H1 (cell line): ENCODE data around the gene NRBF2.

Source experiments
- CBX8 ChIP-seq: fragments of 300-800, 300-1000 bp; sonication (generic); IDR thresholded peaks from 2 replicates; pipeline ENCODE4 v1.7.1; 2016; ENCODE audit warnings: low read depth, low read length, borderline replicate concordance
- CHD2 ChIP-seq: IDR thresholded peaks from 2 replicates; pipeline ENCODE4 v1.6.1; 2012; ENCODE audit warnings: low read length, improper control_type of control experiment
- EGR1 ChIP-seq: IDR thresholded peaks from 2 replicates; pipeline ENCODE4 v1.6.1; 2011; ENCODE audit warnings: low read depth, low read length, borderline replicate concordance
- EP300 ChIP-seq, 2 experiments: IDR thresholded peaks; 1 replicate in 1 of 2; 2 replicates in 1 of 2; pipeline ENCODE4 v1.6.1; 2011 to 2012; ENCODE audit warnings: low read depth in 2 of 2, low read length in 2 of 2, mild to moderate bottlenecking in 2 of 2, borderline replicate concordance in 1 of 2, inconsistent platforms in 1 of 2, moderate library complexity in 1 of 2
- KDM1A ChIP-seq: fragments of 200-600, 300-600 bp; sonication (generic); IDR thresholded peaks from 2 replicates; pipeline ENCODE4 v1.7.1; 2016; ENCODE audit warnings: mild to moderate bottlenecking, low read length, borderline replicate concordance
- POLR2A ChIP-seq, 2 experiments: IDR thresholded peaks; 1 replicate in 1 of 2; 2 replicates in 1 of 2; pipeline ENCODE4 v1.6.1; 2011; ENCODE audit warnings: low read depth in 2 of 2, low read length in 2 of 2, mild to moderate bottlenecking in 2 of 2; ENCODE audit errors: control extremely low read depth in 1 of 2
- RXRA ChIP-seq: IDR thresholded peaks from 2 replicates; pipeline ENCODE4 v1.6.1; 2011; ENCODE audit warnings: low read depth, mild to moderate bottlenecking, low read length, moderate library complexity; ENCODE audit not compliant: insufficient read depth
- SP1 ChIP-seq: IDR thresholded peaks from 2 replicates; pipeline ENCODE4 v1.6.1; 2011; ENCODE audit warnings: low read depth, low read length
- SRF ChIP-seq: IDR thresholded peaks from 2 replicates; pipeline ENCODE4 v1.6.1; 2011; ENCODE audit warnings: mild to moderate bottlenecking, low read depth, low read length, moderate library complexity
- TAF1 ChIP-seq: IDR thresholded peaks from 2 replicates; pipeline ENCODE4 v1.6.1; 2011; ENCODE audit warnings: mild to moderate bottlenecking, low read depth, low read length
- ZNF274 ChIP-seq: IDR thresholded peaks from 2 replicates; pipeline ENCODE4 v1.7.0; 2012; ENCODE audit warnings: low read length, borderline replicate concordance; ENCODE audit errors: extremely low read depth
- TF ChIP-seq, protein P1 (sequence below), 3 experiments: IDR thresholded peaks; 1 replicate in 2 of 3; 2 replicates in 1 of 3; pipeline versions ENCODE4 v1.5.1 to v1.6.1; 2011; ENCODE audit warnings: low read length in 3 of 3, mild to moderate bottlenecking in 3 of 3, inconsistent platforms in 2 of 3, low read depth in 1 of 3, moderate library complexity in 1 of 3; ENCODE audit not compliant: insufficient read depth in 1 of 3; ENCODE audit errors: control extremely low read depth in 1 of 3

GRCh38 chr10:63171255-63171855 lies 38.2 kb downstream of the NRBF2 start:
- TF ChIP-seq ZNF274 = no peak
- no peak for TF ChIP-seq POLR2A (IDR thresholded peaks at IDR 0.05; ENCODE audit: control extremely low read depth in 1 of 2, low read depth in 2 of 2, low read length in 2 of 2)
- TF ChIP-seq SP1 = no peak
- TF ChIP-seq, protein P1, sequence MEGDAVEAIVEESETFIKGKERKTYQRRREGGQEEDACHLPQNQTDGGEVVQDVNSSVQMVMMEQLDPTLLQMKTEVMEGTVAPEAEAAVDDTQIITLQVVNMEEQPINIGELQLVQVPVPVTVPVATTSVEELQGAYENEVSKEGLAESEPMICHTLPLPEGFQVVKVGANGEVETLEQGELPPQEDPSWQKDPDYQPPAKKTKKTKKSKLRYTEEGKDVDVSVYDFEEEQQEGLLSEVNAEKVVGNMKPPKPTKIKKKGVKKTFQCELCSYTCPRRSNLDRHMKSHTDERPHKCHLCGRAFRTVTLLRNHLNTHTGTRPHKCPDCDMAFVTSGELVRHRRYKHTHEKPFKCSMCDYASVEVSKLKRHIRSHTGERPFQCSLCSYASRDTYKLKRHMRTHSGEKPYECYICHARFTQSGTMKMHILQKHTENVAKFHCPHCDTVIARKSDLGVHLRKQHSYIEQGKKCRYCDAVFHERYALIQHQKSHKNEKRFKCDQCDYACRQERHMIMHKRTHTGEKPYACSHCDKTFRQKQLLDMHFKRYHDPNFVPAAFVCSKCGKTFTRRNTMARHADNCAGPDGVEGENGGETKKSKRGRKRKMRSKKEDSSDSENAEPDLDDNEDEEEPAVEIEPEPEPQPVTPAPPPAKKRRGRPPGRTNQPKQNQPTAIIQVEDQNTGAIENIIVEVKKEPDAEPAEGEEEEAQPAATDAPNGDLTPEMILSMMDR (IDR thresholded peaks at IDR 0.05; ENCODE audit: control extremely low read depth in 1 of 3, insufficient read depth in 1 of 3, low read depth in 1 of 3, low read length in 3 of 3) = no peak
- no peak for TF ChIP-seq KDM1A
- TF ChIP-seq CHD2 = no peak
- no peak for TF ChIP-seq CBX8
- no peak for TF ChIP-seq EP300 (IDR thresholded peaks at IDR 0.05; ENCODE audit: borderline replicate concordance in 1 of 2, low read depth in 2 of 2, low read length in 2 of 2)
- no peak for TF ChIP-seq RXRA
- TF ChIP-seq EGR1 = no peak
- TF ChIP-seq TAF1 = no peak
- TF ChIP-seq SRF = no peak
